NB4 (cell line): ENCODE results near the gene JOSD2.

Source experiments
- CTCF ChIP-seq: IDR thresholded peaks from one replicate; pipeline ENCODE4 v1.5.1; 2012; ENCODE audit warnings: low read depth, low read length
- MAX ChIP-seq: IDR thresholded peaks from 2 replicates; pipeline ENCODE4 v1.6.1; 2011; ENCODE audit warnings: low read depth, low read length
- POLR2A ChIP-seq: IDR thresholded peaks from 2 replicates; pipeline ENCODE4 v1.6.1; 2011; ENCODE audit warnings: mild to moderate bottlenecking; ENCODE audit not compliant: insufficient read length; ENCODE audit errors: extremely low read depth

GRCh38 chr19:50490991-50491472 lies 20.0 kb downstream of the JOSD2 start:
- TF ChIP-seq CTCF = no peak
- TF ChIP-seq MAX = no peak
- no peak for TF ChIP-seq POLR2A
